Measurements from ENCODE around the gene TRRAP.
A peak's percentile ranks its signal among the peaks of the same experiment; 100 is the strongest.
"Not testable (repeated sequence)": the region's sequence is repeated elsewhere in the genome, so short reads cannot be mapped to it uniquely, and the experiment has no call there.

The TRRAP gene

GRCh38 chr7:98870121-98870651 is 8.1 kb upstream of the TRRAP start:
- ATAC-seq (replicated peaks) (peak; percentile 84), DNase-seq (peak; percentile 9 to 37 (median 20))
- Mint-ChIP-seq H3K27ac (peak overlapping the region in 1 of 2 donors; percentile 39), H3K9me3 (no peaks in the 10 kb centered on the region), H3K36me3 (ENCODE audit: insufficient read depth) (no peaks in the 10 kb centered on the region), H3K4me3 (peak overlapping the region; percentile 74 to 80), H3K27me3 (peaks cover 20 to 23% of the 10 kb centered on the region in 2 donors), H3K4me1 (ENCODE audit: low read depth in 2 of 2) (peaks cover 0 to 9% of the 10 kb centered on the region in 2 donors)

DNA sequence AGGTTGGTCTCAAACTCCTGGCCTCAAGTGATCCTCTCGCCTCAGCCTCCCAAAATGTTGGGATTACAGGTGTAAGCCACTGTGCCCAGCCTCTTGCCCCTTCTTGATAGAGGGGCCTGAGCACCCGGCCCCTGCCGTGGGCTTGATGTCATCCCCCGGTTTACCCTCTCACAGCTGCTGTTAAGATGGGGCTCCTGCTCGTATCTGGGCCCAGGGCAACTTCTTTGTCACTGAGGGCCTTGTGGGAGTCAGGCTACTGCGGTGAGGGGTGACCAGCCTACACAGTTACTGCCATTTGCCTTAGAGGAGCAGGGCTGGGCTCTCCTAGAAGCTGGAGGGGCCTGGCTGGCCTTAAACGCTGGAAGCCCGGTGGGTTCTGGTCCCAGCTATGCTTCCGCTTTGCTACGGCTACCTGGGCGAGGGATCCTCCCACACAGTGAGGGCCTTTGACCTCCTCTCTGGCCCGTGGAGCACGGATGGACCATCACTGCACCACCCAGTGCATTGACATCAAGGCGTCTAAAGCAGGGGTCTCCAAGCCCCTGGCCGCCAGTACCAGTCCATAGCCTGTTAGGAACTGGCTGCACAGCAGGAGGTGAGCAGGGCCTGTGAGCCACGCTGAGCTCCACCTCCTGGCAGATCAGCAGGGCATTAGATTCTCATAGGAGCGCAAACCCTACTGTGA is 7.4 kb upstream of the TRRAP start:
- H3K9me3 Mint-ChIP-seq: no peaks in the 10 kb centered on the region

GRCh38 chr7:98872328-98872924 is 5.9 kb upstream of the TRRAP start:
- ATAC-seq (replicated peaks) (peak; percentile 35), DNase-seq (peak in 1 of 3 experiments; percentile 20)
- no peaks in the 10 kb centered on the region for H3K9me3 Mint-ChIP-seq
- H3K36me3 Mint-ChIP-seq (ENCODE audit: insufficient read depth): peaks cover 4% of the 10 kb centered on the region
- peaks cover 0 to 9% of the 10 kb centered on the region in 2 donors for H3K4me1 Mint-ChIP-seq (ENCODE audit: low read depth in 2 of 2)
- no peak overlapping the region for H3K4me3 Mint-ChIP-seq
- no peak overlapping the region for H3K27ac Mint-ChIP-seq
- H3K27me3 Mint-ChIP-seq: peaks cover 20 to 28% of the 10 kb centered on the region in 2 donors

More for the DNA sequence above, 7.4 kb upstream of the TRRAP start:
- peaks cover 20 to 30% of the 10 kb centered on the region in 2 donors for H3K27me3 Mint-ChIP-seq
- H3K4me3 Mint-ChIP-seq: peak overlapping the region; percentile 74 to 80
- H3K4me1 Mint-ChIP-seq (ENCODE audit: low read depth in 2 of 2): peaks cover 0 to 9% of the 10 kb centered on the region in 2 donors
- DNase-seq: no peak
- no peaks in the 10 kb centered on the region for H3K36me3 Mint-ChIP-seq (ENCODE audit: insufficient read depth)
- H3K27ac Mint-ChIP-seq: peak overlapping the region in 1 of 2 donors; percentile 39
- no peak for ATAC-seq (replicated peaks)

DNA sequence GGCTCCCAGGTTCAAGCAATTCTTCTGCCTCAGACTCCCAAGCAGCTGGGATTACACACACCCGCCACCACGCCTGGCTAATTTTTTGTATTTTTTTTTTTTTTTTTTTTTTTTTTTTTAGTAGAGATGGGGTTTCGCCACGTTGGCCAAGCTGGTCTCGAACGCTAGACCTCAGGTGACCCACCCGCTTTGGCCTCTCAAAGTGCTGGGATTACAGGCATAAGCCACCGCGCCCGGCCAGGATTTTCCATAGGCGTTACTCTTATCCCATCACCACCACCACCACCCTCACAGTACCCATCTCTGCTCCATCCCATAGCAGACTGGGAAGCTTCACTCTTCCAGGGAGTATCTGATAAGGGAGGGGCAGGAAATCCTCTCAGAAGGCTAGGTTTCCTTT is 4.7 kb upstream of the TRRAP start:
- not testable (repeated sequence) for H3K27ac Mint-ChIP-seq; H3K4me1 Mint-ChIP-seq (ENCODE audit: low read depth in 2 of 2); ATAC-seq (replicated peaks); H3K4me3 Mint-ChIP-seq; H3K9me3 Mint-ChIP-seq; DNase-seq
- Mint-ChIP-seq H3K27me3 (peaks cover 12 to 19% of the 10 kb centered on the region in 2 donors), H3K36me3 (ENCODE audit: insufficient read depth) (peaks cover 11% of the 10 kb centered on the region)

DNA sequence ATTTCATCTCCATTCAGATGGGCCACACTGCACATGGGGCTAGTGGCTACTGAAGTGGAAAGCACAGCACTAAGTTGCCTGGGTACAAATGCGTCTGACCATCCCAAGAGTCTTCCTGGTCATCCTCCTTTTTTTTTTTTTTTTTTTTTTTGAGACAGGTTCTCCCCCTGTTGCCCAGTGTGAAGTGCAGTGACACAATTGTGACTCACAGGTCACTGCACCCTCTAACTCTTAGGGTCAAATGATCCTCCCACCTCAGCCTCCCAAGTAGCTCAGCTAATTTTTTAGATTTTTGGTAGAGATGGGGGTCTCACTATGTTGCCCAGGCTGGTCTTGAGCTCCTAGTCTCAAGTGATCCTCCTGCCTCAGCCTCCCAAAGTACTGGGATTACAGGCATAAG is 3.4 kb upstream of the TRRAP start:
- no peak overlapping the region for H3K4me3 Mint-ChIP-seq
- DNase-seq: no peak
- H3K4me1 Mint-ChIP-seq (ENCODE audit: low read depth in 2 of 2): peaks cover 0 to 9% of the 10 kb centered on the region in 2 donors
- H3K36me3 Mint-ChIP-seq (ENCODE audit: insufficient read depth): peaks cover 21% of the 10 kb centered on the region
- peaks cover 12 to 19% of the 10 kb centered on the region in 2 donors for H3K27me3 Mint-ChIP-seq
- no peak for ATAC-seq (replicated peaks)
- H3K27ac Mint-ChIP-seq: no peak overlapping the region
- no peaks in the 10 kb centered on the region for H3K9me3 Mint-ChIP-seq

DNA sequence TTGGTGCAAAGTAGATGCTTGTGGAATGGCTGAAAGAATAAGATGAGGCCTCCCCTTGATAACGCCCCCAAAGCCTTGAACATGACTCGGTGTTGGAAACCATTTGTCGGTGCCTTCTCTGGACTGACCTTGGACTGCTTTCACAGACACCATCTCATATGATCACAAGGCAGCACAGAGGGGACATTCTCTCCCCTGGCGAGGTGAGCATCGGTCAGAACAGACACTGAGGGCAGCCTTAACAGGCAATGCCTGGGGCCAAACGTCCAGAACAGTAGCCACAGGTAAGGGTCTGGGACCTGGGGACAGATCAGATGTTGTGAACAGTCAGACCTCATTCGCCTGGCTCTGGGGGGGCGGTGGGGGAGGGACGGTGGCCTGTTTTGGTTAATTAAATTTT is 2.8 kb upstream of the TRRAP start:
- DNase-seq (no peak), ATAC-seq (replicated peaks) (no peak)
- H3K27me3 Mint-ChIP-seq: peaks cover 9 to 18% of the 10 kb centered on the region in 2 donors
- H3K27ac Mint-ChIP-seq: no peak overlapping the region
- no peaks in the 10 kb centered on the region for H3K9me3 Mint-ChIP-seq
- H3K4me3 Mint-ChIP-seq: no peak overlapping the region
- peaks cover 0 to 8% of the 10 kb centered on the region in 2 donors for H3K4me1 Mint-ChIP-seq (ENCODE audit: low read depth in 2 of 2)
- H3K36me3 Mint-ChIP-seq (ENCODE audit: insufficient read depth): peaks cover 21% of the 10 kb centered on the region

- Mint-ChIP-seq H3K36me3 (ENCODE audit: insufficient read depth) (peaks cover 34% of the 10 kb centered on the region), H3K27me3 (peaks cover 0 to 8% of the 10 kb centered on the region in 2 donors), H3K4me3 (peak overlapping the region; percentile 64 to 91), H3K4me1 (ENCODE audit: low read depth in 2 of 2) (peaks cover 0 to 2% of the 10 kb centered on the region in 2 donors), H3K9me3 (no peaks in the 10 kb centered on the region), H3K27ac (peak overlapping the region in 1 of 2 donors; percentile 94)
- ATAC-seq (replicated peaks): no peak
- no peak for DNase-seq
These were observed 1.2 kb upstream of the TRRAP start for GRCh38 chr7:98877146-98877545.

DNA sequence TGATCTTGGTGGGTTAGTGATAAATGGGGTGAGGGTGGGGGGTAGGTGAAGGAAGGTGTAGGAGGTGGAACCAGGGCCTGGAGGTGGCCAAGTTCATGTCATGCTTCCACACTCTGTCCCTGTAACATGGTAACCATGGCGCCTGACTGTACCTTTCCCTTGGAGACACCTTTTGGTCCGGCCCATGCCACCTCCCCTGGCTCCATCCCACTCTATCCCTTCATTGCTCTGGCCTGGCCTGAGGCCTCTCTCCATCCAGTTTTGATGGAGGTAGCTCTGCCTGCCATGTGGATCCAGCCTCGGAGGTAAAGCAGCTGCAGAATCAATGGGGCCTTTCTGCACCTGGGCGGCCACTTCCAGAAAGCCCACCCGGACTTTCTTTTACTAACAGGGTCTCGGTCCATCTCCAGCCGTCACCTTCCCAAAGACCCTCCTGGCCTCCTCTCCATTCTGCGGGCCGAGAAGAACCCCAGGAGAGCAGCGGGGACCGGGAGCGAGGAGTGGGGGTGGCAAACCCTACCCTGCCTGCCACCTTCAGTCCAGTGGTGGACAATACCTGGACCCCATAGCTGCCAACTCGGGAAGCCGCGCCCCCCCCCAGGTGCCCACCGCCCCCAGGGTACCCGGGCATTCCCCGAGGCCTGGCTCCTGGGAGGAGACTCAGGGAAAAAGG is 504 bp upstream of the TRRAP start:
- DNase-seq (no peak), ATAC-seq (replicated peaks) (no peak)
- no peaks in the 10 kb centered on the region for H3K9me3 Mint-ChIP-seq
- H3K27ac Mint-ChIP-seq: peak overlapping the region in 1 of 2 donors; percentile 94
- peaks cover 0 to 8% of the 10 kb centered on the region in 2 donors for H3K27me3 Mint-ChIP-seq
- peak overlapping the region; percentile 64 to 91 for H3K4me3 Mint-ChIP-seq
- peaks cover 41% of the 10 kb centered on the region for H3K36me3 Mint-ChIP-seq (ENCODE audit: insufficient read depth)
- peaks cover 0 to 2% of the 10 kb centered on the region in 2 donors for H3K4me1 Mint-ChIP-seq (ENCODE audit: low read depth in 2 of 2)

- DNase-seq: peak; percentile 62 to 63 (median 62)
These were observed 1.1 kb downstream of the TRRAP start for GRCh38 chr7:98879198-98879978.

GRCh38 chr7:98879979-98880315 is 1.6 kb downstream of the TRRAP start:
- peak overlapping the region; percentile 93 to 94 for H3K27ac Mint-ChIP-seq
- no peaks in the 10 kb centered on the region for H3K9me3 Mint-ChIP-seq
- H3K4me1 Mint-ChIP-seq (ENCODE audit: low read depth in 2 of 2): peaks cover 0 to 5% of the 10 kb centered on the region in 2 donors
- DNase-seq (no peak), ATAC-seq (replicated peaks) (no peak)
- H3K27me3 Mint-ChIP-seq: peaks cover 0 to 8% of the 10 kb centered on the region in 2 donors
- H3K4me3 Mint-ChIP-seq: peak overlapping the region; percentile 91 to 92
- peaks cover 60% of the 10 kb centered on the region for H3K36me3 Mint-ChIP-seq (ENCODE audit: insufficient read depth)

More at GRCh38 chr7:98879198-98879978, 1.1 kb downstream of the TRRAP start:
- H3K9me3 Mint-ChIP-seq: no peaks in the 10 kb centered on the region
- H3K27ac Mint-ChIP-seq: peak overlapping the region; percentile 93 to 94
- H3K27me3 Mint-ChIP-seq: peaks cover 0 to 8% of the 10 kb centered on the region in 2 donors
- peaks cover 54% of the 10 kb centered on the region for H3K36me3 Mint-ChIP-seq (ENCODE audit: insufficient read depth)
- peak overlapping the region; percentile 91 to 92 for H3K4me3 Mint-ChIP-seq
- peak; percentile 82 for ATAC-seq (replicated peaks)
- H3K4me1 Mint-ChIP-seq (ENCODE audit: low read depth in 2 of 2): peaks cover 0 to 5% of the 10 kb centered on the region in 2 donors

GRCh38 chr7:98880485-98880884 is 2.2 kb downstream of the TRRAP start:
- peaks cover 0 to 4% of the 10 kb centered on the region in 2 donors for H3K27me3 Mint-ChIP-seq
- H3K27ac Mint-ChIP-seq: peak overlapping the region; percentile 93 to 94
- no peak for ATAC-seq (replicated peaks)
- DNase-seq: no peak
- peaks cover 0 to 5% of the 10 kb centered on the region in 2 donors for H3K4me1 Mint-ChIP-seq (ENCODE audit: low read depth in 2 of 2)
- H3K36me3 Mint-ChIP-seq (ENCODE audit: insufficient read depth): peaks cover 62% of the 10 kb centered on the region
- peak overlapping the region; percentile 91 to 92 for H3K4me3 Mint-ChIP-seq
- no peaks in the 10 kb centered on the region for H3K9me3 Mint-ChIP-seq

GRCh38 chr7:98881561-98882315 is 3.4 kb downstream of the TRRAP start:
- peaks cover 58% of the 10 kb centered on the region for H3K36me3 Mint-ChIP-seq (ENCODE audit: insufficient read depth)
- no peak for ATAC-seq (replicated peaks)
- DNase-seq: no peak

More at GRCh38 chr7:98881561-98882315, 3.4 kb downstream of the TRRAP start:
- Mint-ChIP-seq H3K9me3 (no peaks in the 10 kb centered on the region), H3K27me3 (no peaks in the 10 kb centered on the region), H3K27ac (no peak overlapping the region), H3K4me3 (no peak overlapping the region), H3K4me1 (ENCODE audit: low read depth in 2 of 2) (peaks cover 0 to 5% of the 10 kb centered on the region in 2 donors)

Measured in effector memory CD8-positive, alpha-beta T cell (primary cell).